IPS-15b (cell line): ENCODE data around the gene PLCL1.

ENCODE experiments used
- H3K27me3 ChIP-seq: one replicate; pipeline ENCODE4 v1.6.1; 2013; ENCODE audit warnings: low read length; ENCODE audit not compliant: control insufficient read depth, insufficient read depth
- H3K36me3 ChIP-seq: one replicate; pipeline ENCODE4 v1.6.1; 2013; ENCODE audit warnings: low read length; ENCODE audit not compliant: control insufficient read depth, insufficient read depth
- H3K4me1 ChIP-seq: one replicate; pipeline ENCODE4 v1.6.1; 2013; ENCODE audit warnings: mild to moderate bottlenecking, low read length; ENCODE audit not compliant: control insufficient read depth, insufficient read depth
- H3K4me3 ChIP-seq: one replicate; pipeline ENCODE4 v1.5.1; 2013; ENCODE audit warnings: low read depth, low read length
- H3K9ac ChIP-seq: one replicate; pipeline ENCODE4 v1.6.1; 2013; ENCODE audit warnings: low read depth, mild to moderate bottlenecking, low read length
- H3K9me3 ChIP-seq: one replicate; pipeline ENCODE4 v1.6.1; 2013; ENCODE audit warnings: mild to moderate bottlenecking, low read length; ENCODE audit not compliant: control insufficient read depth, insufficient read depth

PLCL1 gene

DNA sequence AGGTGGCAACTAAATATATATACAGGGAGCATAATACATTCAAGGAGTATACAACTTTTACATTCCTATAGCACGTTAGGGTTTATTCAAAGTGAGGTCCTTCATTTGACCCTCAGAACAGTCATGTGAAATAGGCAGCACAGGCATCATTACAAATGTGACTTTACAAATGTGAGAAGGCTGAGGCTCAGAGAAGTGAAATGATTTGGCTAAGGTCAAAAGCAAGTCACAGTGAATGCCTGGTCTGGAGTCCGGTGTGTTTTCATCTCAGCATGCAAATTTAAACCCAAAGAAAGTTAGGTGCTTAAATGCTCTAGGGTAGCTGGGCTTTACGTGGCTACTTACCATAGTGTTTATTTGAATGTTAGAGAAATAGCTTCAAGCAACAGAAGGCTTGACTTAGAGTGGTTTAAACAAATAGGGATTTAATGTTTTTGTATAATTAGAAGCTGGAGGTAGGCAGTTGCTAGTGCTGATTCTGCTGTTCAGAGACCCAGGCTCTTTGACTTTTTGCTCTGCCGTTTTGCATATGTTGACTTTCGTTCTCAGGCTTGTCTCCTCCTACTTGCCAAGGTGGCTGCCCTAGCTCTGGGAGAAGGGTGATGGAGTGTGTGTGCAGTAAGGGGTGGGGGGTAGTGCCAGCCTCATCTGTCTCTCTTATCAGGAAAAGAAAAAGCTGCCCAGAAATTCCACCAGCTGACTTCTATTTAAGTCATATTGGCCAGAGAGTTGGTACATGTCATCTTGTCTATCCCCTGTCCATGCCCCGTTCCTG lies 89.2 kb downstream of the PLCL1 start:
- H3K4me1 ChIP-seq, result peaks cover 6% of the 10 kb centered on the region
- no peak overlapping the region for H3K4me3 ChIP-seq
- H3K36me3 ChIP-seq, result no peaks in the 10 kb centered on the region
- H3K9ac ChIP-seq, result no peak overlapping the region
- no peaks in the 10 kb centered on the region for H3K27me3 ChIP-seq
- H3K9me3 ChIP-seq, result no peaks in the 10 kb centered on the region

DNA sequence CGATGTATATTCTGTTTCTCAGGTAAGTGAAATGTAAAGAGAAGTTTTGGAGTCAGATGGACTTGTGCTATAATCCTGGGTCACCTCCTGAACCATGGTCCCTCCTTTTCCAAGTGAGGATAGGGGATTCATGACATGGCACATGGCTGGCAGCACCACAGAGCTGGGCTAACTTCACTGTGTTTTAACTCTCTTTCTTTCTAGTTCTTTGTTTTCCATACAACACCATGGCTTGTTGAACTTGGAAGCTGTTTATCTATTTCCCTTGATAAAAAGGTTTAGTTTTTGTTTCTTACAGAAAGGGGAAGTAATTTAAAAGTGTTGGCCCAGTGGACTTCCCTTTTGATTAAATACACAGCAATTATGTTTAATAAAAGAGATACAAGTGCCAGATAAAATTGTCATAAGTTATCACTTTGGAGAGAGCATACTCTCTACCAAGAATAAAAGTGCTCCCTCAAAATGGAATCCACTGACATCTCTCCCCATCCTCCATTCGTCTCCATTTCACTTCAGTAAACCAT lies 90.4 kb downstream of the PLCL1 start:
- Histone ChIP-seq H3K9me3 (no peaks in the 10 kb centered on the region), H3K4me1 (no peaks in the 10 kb centered on the region), H3K27me3 (no peaks in the 10 kb centered on the region), H3K36me3 (no peaks in the 10 kb centered on the region), H3K4me3 (no peak overlapping the region), H3K9ac (no peak overlapping the region)

DNA sequence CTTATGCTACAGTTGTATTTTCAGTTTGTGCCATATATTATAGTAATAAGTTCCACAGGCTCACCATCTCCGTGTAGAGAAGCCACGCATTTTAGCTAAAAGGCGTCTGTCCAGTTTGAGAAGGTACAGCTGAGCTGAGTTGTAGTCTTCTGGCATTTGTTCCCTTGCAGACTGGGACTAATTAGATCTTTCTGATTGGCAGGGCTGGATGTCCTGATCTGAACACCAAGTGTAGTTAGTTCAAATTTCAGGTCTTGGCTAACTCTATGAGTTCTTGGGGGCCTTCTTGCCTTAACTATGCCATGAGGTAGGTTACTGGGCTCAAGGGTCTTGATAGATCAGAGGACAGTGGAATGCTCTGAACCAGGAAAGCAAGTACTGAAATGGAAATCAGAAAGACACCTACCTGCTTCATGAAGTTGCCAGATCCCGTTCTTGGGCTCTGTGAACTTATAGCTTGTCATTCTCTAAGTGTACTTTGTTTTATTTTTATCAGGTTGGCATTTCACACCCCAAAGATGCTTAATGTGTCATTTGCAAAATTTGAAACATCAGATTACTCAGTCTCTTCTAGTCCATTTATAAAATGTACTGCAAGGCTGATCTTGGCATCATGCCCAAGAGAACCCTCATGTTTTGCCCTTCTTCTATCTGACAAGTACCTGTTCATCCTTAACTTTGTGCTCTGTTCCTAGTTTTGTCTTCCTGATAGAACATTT lies 93.7 kb downstream of the PLCL1 start:
- H3K4me1 ChIP-seq, result no peaks in the 10 kb centered on the region
- no peaks in the 10 kb centered on the region for H3K9me3 ChIP-seq
- H3K36me3 ChIP-seq, result no peaks in the 10 kb centered on the region
- H3K9ac ChIP-seq, result no peak overlapping the region
- no peak overlapping the region for H3K4me3 ChIP-seq
- H3K27me3 ChIP-seq, result no peaks in the 10 kb centered on the region

DNA sequence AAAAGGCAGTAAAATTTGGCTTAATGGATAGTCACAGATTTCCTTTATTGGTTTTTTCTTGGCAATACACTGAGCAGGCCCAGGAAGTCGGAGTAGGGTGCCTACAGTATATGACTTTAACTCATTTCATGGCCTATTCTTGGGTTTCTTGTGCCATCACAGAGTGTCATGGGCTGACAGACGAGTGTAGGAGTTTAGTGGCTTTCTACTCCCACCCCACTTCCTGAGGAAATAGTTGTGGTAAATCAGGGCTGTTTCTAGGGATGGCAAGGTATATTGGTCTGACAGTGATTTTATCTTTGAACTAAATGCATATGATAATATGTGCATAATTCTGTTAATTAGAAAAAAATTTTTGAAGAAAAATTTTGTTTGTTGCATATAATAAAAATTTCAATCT lies 100.1 kb downstream of the PLCL1 start:
- Histone ChIP-seq H3K4me3 (no peak overlapping the region), H3K4me1 (no peaks in the 10 kb centered on the region), H3K9me3 (no peaks in the 10 kb centered on the region), H3K9ac (no peak overlapping the region), H3K36me3 (no peaks in the 10 kb centered on the region), H3K27me3 (no peaks in the 10 kb centered on the region)

DNA sequence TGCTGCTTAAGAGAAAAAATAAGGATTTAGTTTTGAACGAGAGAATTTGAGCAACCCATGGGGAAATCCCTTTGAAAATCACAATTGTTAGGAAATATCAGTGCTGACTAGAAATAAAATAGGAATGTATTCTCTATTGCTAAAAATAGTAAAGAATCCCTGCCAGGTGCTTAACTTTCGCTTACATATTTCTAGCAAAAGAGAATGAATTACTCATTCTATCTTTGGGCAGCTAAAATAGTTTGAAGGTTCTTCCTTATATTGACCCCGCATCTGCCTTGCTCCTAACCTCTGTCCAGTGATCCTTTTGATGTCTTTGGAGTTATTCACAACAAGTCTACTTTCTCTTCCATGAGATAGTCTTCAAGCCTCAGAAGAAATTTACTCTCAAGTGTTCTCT lies 103.8 kb downstream of the PLCL1 start:
- Histone ChIP-seq H3K36me3 (no peaks in the 10 kb centered on the region), H3K9ac (no peak overlapping the region), H3K4me1 (peaks cover 3% of the 10 kb centered on the region), H3K4me3 (no peak overlapping the region), H3K27me3 (no peaks in the 10 kb centered on the region), H3K9me3 (no peaks in the 10 kb centered on the region)

DNA sequence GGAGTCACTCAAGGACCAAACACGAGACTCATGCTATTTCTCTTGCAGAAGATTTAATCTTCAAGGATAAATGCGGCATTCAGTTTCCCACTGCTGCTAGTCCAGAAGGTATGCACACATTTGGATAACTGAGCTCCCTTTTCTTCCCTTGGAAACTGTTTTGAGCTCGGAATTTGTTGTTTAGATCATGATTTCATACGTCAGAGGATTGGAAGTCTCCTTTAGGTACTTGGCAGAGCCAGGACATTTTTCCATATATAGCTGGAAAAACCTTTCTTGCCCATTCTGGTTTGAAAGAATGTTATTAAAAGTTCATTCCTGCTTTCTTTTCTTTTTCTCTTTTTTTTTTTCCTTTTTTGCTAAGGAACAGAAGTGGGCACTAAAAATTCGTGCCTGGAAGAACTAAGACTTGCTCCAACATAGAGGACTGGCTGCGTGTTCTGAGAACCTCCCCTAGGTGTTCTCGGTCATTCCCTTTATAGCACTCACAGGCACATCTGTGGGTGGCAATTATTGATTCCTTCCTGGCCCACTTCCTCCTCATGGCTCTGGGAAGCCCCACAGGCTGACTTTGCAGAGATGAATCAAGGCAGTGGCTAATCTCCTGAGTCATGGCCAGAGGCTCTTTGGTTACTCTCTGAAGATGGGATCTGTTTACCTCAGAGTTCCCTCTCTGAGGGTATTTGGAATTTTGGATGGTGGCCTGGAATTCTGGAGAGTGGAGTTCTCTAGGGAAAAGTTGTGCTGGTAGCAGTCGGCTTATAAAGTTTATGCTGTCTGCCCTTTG lies 104.8 kb downstream of the PLCL1 start:
- Histone ChIP-seq H3K9me3 (no peaks in the 10 kb centered on the region), H3K9ac (no peak overlapping the region), H3K4me1 (peaks cover 5% of the 10 kb centered on the region), H3K36me3 (no peaks in the 10 kb centered on the region), H3K4me3 (no peak overlapping the region), H3K27me3 (no peaks in the 10 kb centered on the region)

DNA sequence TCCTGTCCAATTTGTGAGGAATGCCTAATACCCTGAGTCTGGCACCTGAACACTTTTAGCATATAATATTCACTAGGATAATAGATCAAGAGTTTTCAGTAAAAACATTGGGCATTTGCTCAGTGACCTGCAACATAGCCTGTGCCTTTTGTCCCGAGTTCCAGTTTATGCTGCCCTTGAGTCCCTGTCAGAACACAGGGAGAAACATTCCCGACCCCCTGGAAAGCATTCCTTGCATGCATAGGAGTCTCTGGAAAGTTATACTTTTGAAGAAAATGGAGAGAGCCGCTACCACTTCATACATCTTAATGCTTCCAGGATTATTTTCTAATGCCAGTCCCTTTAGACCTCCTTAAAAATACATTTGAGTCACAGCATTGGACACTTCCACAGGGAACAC lies 107.3 kb downstream of the PLCL1 start:
- H3K4me1 ChIP-seq, result peaks cover 5% of the 10 kb centered on the region
- no peaks in the 10 kb centered on the region for H3K36me3 ChIP-seq
- H3K9me3 ChIP-seq, result no peaks in the 10 kb centered on the region
- H3K27me3 ChIP-seq, result no peaks in the 10 kb centered on the region
- H3K4me3 ChIP-seq, result no peak overlapping the region
- no peak overlapping the region for H3K9ac ChIP-seq

DNA sequence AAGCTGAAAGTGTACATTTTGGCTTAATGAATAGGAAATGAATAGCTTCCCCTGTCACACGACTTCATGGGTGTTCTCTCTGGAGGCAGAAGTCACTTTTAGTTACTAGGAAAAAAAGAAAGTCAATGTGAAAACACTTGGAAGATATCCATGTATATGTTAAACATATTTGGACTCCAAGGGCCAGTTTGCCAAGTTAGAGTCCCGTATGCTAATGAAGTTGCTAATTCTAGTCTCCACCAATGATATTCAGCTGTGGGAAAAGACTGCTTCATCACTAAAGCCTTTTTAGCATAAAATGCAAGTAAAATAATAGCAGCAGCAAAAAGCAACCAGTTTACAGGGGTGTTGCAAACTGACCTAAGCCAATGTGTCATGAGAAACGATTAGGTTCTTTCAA lies 108.7 kb downstream of the PLCL1 start:
- H3K9ac ChIP-seq, result no peak overlapping the region
- peaks cover 5% of the 10 kb centered on the region for H3K4me1 ChIP-seq
- H3K36me3 ChIP-seq, result no peaks in the 10 kb centered on the region

DNA sequence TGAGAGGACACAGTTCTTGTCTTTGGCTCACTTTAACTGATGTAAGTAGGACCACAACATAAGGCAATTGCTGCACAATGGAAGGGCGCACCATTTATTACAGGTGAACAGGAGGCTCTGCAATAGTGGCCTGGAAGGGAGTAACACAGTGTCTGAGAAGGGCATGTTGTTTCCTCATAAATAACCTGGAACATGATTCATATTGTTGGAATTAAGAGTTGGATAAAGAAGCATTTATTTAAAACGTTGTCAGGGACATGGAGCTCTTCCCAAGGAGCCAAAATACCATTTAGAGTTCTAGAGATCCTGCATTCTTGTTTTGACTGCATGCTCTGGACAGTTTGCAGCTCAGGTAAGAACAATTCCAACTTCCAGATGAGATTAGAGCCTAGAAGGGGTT lies 110.4 kb downstream of the PLCL1 start:
- Histone ChIP-seq H3K27me3 (no peaks in the 10 kb centered on the region), H3K4me1 (peaks cover 5% of the 10 kb centered on the region), H3K36me3 (no peaks in the 10 kb centered on the region), H3K4me3 (no peak overlapping the region), H3K9me3 (no peaks in the 10 kb centered on the region), H3K9ac (no peak overlapping the region)

More for the DNA sequence above, 108.7 kb downstream of the PLCL1 start:
- H3K4me3 ChIP-seq, result no peak overlapping the region
- no peaks in the 10 kb centered on the region for H3K27me3 ChIP-seq
- no peaks in the 10 kb centered on the region for H3K9me3 ChIP-seq

DNA sequence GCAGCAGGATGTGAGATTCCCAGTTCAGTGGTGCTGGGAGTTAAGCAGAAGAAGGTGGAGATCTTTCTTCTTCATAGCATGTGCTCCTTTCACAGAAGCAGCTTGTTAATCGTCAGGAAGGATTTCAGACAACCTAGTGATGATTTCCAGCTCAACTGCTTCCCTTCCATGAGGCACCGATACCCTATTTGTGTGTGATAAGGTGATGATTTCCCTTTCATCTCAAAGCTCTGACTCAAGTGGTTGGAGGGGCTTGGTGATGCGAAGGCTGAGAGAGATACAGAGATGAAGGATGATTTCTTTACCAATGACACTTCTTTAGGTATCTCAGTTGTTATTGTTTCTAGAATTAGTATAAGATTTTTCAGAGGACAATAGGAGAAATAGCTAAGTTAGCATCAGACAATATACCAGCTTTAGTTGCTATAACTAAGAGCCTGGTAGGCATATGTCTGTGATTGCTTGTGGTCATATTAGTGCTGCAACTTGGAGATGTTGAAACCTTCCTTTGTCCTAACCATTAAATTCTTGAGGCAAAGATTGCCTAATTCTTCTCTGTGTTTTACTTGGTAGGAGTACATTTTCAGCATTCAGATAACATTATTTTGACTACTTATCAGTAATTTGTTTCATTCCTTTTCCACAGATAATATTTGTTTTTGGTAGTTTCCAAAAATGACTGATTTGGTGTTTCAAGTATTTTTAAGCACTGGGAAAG lies 111.3 kb downstream of the PLCL1 start:
- H3K4me3 ChIP-seq, result no peak overlapping the region
- H3K27me3 ChIP-seq, result no peaks in the 10 kb centered on the region
- H3K9me3 ChIP-seq, result no peaks in the 10 kb centered on the region
- peaks cover 5% of the 10 kb centered on the region for H3K4me1 ChIP-seq
- H3K9ac ChIP-seq, result no peak overlapping the region
- no peaks in the 10 kb centered on the region for H3K36me3 ChIP-seq

DNA sequence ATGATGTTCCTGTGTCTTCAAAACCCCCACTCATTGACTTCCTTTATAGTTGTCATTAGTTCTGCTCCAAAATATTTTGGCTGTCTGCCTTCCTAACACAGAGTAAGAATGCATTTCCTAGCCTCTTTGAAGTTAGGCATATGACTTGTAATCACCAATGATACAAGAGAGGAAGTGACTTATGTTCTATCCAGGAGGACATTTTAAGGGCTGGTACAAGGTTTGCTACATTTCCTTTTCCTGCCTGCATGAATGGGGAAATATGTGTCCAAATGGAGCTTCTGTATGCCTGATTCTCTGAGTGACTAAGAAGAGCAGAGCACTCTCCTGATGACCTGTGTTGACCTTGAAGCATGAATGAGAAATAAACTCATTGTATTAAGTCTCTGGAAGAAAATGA lies 115.1 kb downstream of the PLCL1 start:
- H3K9ac ChIP-seq, result no peak overlapping the region
- H3K4me3 ChIP-seq, result no peak overlapping the region
- no peaks in the 10 kb centered on the region for H3K4me1 ChIP-seq
- no peaks in the 10 kb centered on the region for H3K27me3 ChIP-seq
- no peaks in the 10 kb centered on the region for H3K9me3 ChIP-seq
- H3K36me3 ChIP-seq, result no peaks in the 10 kb centered on the region
